Memory B cell (primary cell): ENCODE results near the gene RABGGTA.
A peak's percentile ranks its signal among the peaks of the same experiment; 100 is the strongest.

Experiments used
- ATAC-seq: fragments of 150-1000 bp; cut with Tn5 transposase; 2 replicates; pipeline ENCODE4 v1.10.0; 2021; ENCODE audit warnings: low read depth, mild to moderate bottlenecking, moderate library complexity
- DNase-seq, 2 donors: peaks; one replicate each; pipeline ENCODE4 v3.0.0; 2022; ENCODE audit warnings: low spot score in 2 of 2
- H3K27ac Mint-ChIP-seq: one replicate; pipeline ENCODE4 v1.8.0; 2022; ENCODE audit warnings: mild to moderate bottlenecking, moderate library complexity, mixed read lengths
- H3K27me3 Mint-ChIP-seq: one replicate; pipeline ENCODE4 v1.8.0; 2022; ENCODE audit warnings: mixed read lengths
- H3K36me3 Mint-ChIP-seq: one replicate; pipeline ENCODE4 v1.8.0; 2022; ENCODE audit warnings: mild to moderate bottlenecking, mixed read lengths
- H3K4me1 Mint-ChIP-seq: one replicate; pipeline ENCODE4 v1.8.0; 2022; ENCODE audit warnings: mixed read lengths
- H3K4me3 Mint-ChIP-seq: one replicate; pipeline ENCODE4 v1.8.0; 2022; ENCODE audit warnings: mild to moderate bottlenecking, moderate library complexity, mixed read lengths
- H3K9me3 Mint-ChIP-seq: one replicate; pipeline ENCODE4 v1.8.0; 2022; ENCODE audit warnings: mixed read lengths

The RABGGTA gene

GRCh38 chr14:24293525-24293924, 22.1 kb upstream of the RABGGTA start:
- ATAC-seq (no peak), DNase-seq (no peak)
- peaks cover 32% of the 10 kb centered on the region for H3K36me3 Mint-ChIP-seq
- no peaks in the 10 kb centered on the region for H3K9me3 Mint-ChIP-seq
- H3K4me1 Mint-ChIP-seq, result peaks cover 26% of the 10 kb centered on the region
- no peak overlapping the region for H3K4me3 Mint-ChIP-seq
- H3K27ac Mint-ChIP-seq, result no peak overlapping the region
- H3K27me3 Mint-ChIP-seq, result no peaks in the 10 kb centered on the region

DNA sequence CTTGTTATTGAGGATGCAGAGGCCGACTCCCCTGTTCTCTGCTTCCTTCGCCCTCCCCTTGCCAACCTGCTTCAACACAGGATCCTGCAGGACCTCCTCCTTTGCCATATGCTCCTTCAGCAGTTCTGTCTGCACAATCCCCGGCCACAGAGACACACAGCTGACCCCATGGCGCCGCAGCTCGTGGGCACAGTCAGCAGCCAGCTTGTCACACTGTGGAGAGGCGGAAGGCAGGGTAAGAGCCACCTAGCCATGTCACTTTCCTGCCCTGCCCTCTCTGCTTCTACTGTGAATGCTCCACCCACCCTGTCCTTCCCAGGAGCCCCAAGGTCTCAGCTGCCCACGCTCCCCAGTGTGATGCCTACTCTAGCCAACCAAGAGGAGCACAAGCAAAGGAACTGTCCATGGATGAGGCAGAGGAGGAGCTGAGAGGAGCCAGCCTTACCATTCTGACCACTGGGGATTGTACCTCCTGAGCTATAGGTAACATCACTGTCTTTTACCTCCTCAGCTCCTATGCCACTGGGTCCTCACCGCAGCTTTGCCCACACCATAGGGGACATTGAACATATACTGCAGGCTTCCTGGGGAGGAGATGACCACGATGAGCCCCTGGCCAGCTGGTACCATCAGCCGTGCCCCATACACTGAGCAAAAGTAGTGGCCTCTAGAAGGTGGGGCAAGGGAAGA, 20.9 kb upstream of the RABGGTA start:
- Mint-ChIP-seq H3K9me3 (no peaks in the 10 kb centered on the region), H3K27me3 (no peaks in the 10 kb centered on the region), H3K4me1 (peaks cover 19% of the 10 kb centered on the region), H3K27ac (no peak overlapping the region), H3K4me3 (no peak overlapping the region), H3K36me3 (peaks cover 32% of the 10 kb centered on the region)
- ATAC-seq (no peak), DNase-seq (no peak)

- no peaks in the 10 kb centered on the region for H3K27me3 Mint-ChIP-seq
- no peak for DNase-seq
- H3K27ac Mint-ChIP-seq, result no peak overlapping the region
- H3K9me3 Mint-ChIP-seq, result no peaks in the 10 kb centered on the region
- ATAC-seq, result no peak
- peaks cover 31% of the 10 kb centered on the region for H3K36me3 Mint-ChIP-seq
- no peak overlapping the region for H3K4me3 Mint-ChIP-seq
- peaks cover 12% of the 10 kb centered on the region for H3K4me1 Mint-ChIP-seq
Measured at GRCh38 chr14:24291446-24292117, 20.2 kb upstream of the RABGGTA start.

DNA sequence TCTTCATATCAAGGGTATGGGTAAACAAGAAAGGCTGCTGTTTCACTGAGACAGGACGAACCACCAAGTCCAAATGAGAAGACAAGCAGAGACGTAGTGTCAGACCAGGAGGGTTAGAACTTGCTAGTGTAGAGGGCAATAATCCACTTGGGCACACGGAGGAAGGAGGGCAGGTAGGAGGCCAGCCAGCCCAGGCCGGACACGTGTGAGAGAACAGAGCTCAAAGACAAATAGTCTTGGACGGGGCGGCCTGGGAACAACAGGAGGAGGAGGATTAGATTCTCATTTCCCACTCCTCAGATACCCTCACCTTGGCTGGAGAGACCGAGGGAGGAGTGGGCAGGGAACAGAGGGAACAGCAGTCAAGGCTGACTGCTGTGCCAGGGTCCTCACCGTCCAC, 19.3 kb upstream of the RABGGTA start:
- Mint-ChIP-seq H3K27me3 (no peaks in the 10 kb centered on the region), H3K9me3 (no peaks in the 10 kb centered on the region), H3K4me3 (no peak overlapping the region), H3K36me3 (peaks cover 23% of the 10 kb centered on the region), H3K27ac (peak overlapping the region; percentile 68), H3K4me1 (peaks cover 7% of the 10 kb centered on the region)
- DNase-seq, result no peak
- no peak for ATAC-seq

DNA sequence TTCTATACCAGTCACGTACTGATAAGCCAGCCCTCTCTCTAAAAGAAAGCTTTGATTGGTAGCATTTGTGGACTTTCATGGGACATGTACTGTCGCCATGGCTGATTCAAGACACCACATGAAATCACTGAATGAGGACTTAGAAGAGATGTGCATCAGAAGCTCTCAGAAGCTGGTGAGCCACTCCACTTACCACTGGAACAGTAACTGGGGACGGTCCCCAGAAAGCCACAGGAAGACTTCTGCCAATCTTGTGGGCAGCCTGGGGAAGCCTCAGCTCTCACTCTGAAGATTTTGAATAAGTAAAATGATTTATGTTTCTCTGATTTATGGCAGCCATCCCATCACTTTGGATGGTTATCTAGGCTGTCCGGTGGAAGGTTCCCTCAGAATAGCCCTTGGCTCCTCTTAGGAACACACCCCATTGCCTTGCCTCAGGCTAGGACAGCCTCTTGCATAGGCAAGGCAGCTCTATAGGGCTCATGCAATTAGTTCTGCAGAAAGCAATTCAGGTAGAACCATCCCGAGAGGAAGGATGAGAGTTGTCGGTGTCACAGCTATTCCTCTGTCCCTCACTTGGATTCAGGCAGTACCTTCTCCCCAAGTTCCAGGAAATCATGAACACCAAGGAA, 18.4 kb upstream of the RABGGTA start:
- no peaks in the 10 kb centered on the region for H3K9me3 Mint-ChIP-seq
- no peaks in the 10 kb centered on the region for H3K27me3 Mint-ChIP-seq
- ATAC-seq (peak; percentile 80), DNase-seq (no peak)
- H3K27ac Mint-ChIP-seq, result no peak overlapping the region
- H3K4me3 Mint-ChIP-seq, result no peak overlapping the region
- H3K4me1 Mint-ChIP-seq, result peaks cover 7% of the 10 kb centered on the region
- peaks cover 19% of the 10 kb centered on the region for H3K36me3 Mint-ChIP-seq

GRCh38 chr14:24286996-24287395, 15.6 kb upstream of the RABGGTA start:
- no peaks in the 10 kb centered on the region for H3K27me3 Mint-ChIP-seq
- no peak overlapping the region for H3K27ac Mint-ChIP-seq
- DNase-seq, result no peak
- H3K4me3 Mint-ChIP-seq, result no peak overlapping the region
- peaks cover 11% of the 10 kb centered on the region for H3K36me3 Mint-ChIP-seq
- H3K9me3 Mint-ChIP-seq, result no peaks in the 10 kb centered on the region
- no peak for ATAC-seq
- H3K4me1 Mint-ChIP-seq, result peaks cover 11% of the 10 kb centered on the region

DNA sequence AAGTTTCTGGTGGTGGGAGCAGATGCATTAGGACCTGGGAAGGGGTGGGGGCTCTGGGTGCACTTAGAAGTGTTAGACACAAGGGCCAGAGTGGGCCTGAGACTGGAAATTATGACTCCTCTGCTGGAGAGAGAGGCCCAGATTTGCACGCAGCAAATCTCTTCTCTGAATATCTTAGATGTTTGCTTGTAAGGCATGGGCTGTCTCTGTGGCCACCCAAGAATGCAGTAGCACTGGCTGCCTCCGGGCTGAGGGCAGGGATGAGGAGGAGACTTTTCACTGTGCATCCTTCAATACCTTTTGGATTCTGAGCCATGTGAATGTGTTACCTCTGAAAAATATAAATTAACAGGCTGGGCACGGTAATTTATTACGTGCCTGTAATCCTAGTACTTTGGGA, 14.0 kb upstream of the RABGGTA start:
- no peaks in the 10 kb centered on the region for H3K9me3 Mint-ChIP-seq
- no peak for ATAC-seq
- no peak for DNase-seq
- peaks cover under 1% of the 10 kb centered on the region for H3K36me3 Mint-ChIP-seq
- H3K27ac Mint-ChIP-seq, result no peak overlapping the region
- no peaks in the 10 kb centered on the region for H3K27me3 Mint-ChIP-seq
- peaks cover 19% of the 10 kb centered on the region for H3K4me1 Mint-ChIP-seq
- no peak overlapping the region for H3K4me3 Mint-ChIP-seq

DNA sequence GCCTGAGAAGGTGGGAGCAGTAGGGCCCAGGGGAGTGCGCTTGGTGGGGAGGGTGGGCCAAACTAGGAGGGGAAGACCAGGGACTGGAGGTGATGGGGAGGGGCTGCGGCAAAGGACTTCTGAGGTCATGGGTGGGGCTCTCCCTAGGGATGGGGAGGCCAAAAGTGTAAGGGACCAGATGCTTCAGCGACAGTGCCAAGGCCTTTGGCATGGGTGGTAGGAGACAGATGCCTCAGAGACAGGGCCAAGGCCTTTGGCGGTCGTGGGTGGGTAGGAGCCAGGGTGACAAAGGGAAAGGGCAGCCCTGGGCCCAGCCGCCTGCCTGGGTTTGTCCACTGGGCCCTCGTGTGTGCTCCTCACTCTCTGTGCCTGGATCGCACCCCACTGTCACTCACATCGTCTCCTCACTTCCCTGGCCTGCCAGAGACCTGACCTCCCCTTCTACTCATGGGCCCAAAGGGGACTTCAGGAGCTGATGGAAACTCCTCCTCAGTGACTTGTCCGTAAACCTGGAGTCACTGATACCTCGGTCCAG, 13.2 kb upstream of the RABGGTA start:
- ATAC-seq, result no peak
- peaks cover 25% of the 10 kb centered on the region for H3K4me1 Mint-ChIP-seq

DNA sequence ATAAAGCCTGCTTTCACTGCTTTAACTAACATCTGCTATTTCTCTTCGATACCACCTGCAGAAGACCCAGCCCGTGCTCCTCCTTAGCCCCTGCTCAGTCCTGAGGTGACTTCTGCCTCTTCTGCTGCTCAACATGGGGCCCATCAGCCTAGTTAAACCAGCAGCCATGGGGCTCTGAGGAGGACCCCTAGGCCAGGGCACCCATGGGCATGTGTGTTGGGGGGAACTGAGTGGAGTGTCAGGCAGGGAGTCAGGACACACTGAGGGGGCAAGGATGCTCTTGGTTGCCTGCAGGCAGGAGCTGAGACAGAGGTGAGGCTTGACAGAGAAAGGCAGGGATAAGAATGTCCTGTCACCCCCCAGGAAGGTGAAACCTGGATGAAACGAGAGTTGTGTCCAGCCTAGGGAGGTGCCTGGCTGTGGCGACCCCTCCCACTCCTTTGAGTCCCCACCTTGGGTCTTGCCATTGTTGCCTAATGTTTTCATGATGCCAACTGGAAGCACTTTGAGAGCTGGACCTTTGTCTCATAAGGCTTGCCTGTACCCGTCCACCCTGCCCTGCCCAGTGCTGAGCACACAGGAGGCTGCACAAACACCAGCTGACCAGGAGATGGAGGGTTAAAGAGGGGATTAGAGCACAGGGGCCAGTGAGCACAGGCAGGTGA, 12.5 kb upstream of the RABGGTA start:
- H3K4me1 Mint-ChIP-seq, result peaks cover 30% of the 10 kb centered on the region
- no peak overlapping the region for H3K27ac Mint-ChIP-seq
- no peak overlapping the region for H3K4me3 Mint-ChIP-seq
- ATAC-seq (no peak), DNase-seq (no peak)
- no peaks in the 10 kb centered on the region for H3K27me3 Mint-ChIP-seq
- no peaks in the 10 kb centered on the region for H3K9me3 Mint-ChIP-seq
- H3K36me3 Mint-ChIP-seq, result no peaks in the 10 kb centered on the region

More for the DNA sequence above, 13.2 kb upstream of the RABGGTA start:
- Mint-ChIP-seq H3K36me3 (no peaks in the 10 kb centered on the region), H3K4me3 (no peak overlapping the region), H3K27ac (no peak overlapping the region), H3K9me3 (no peaks in the 10 kb centered on the region), H3K27me3 (no peaks in the 10 kb centered on the region)
- no peak for DNase-seq

DNA sequence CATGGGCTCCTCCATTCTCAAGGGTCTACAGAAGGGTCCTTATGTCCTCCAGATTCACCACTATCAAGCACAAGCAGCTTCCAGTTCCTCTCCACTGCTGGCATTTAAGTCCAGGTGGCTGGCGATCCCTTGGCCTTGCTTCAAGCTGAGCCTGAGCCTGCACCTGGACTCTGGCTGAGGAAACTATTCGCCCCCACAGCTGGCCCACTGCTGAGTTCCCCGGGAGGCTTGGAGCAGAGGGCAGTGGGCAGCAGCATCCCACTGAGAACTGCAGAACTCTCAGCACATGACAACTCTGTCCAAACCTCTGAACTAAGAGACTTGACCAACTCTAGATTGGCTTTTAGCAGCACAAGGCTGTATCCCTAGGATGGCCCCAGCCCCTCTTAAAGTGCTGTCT, 11.3 kb upstream of the RABGGTA start:
- Mint-ChIP-seq H3K4me1 (peaks cover 42% of the 10 kb centered on the region), H3K36me3 (peaks cover 3% of the 10 kb centered on the region), H3K27me3 (no peaks in the 10 kb centered on the region), H3K9me3 (peaks cover 6% of the 10 kb centered on the region), H3K27ac (peak overlapping the region; percentile 98), H3K4me3 (no peak overlapping the region)
- no peak for DNase-seq
- ATAC-seq, result no peak

DNA sequence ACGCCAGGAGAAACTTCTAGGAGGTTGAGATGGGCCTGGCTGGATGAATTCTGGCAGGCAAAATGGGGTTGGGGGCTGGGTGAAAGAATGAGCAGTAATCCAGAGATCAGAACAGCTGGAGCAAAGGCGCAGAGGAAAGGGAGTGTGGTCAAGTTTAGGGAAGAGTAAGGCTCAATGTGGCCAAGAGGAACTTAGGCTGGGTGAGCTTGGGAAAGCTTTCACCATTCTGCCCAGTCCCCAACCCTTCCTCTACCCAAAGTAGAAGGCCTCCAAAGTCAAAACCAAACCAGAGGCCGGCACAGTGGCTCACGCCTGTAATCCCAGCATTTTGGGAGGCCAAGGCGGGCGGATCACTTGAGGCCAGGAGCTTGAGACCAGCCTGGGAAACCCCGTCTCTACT, 10.2 kb upstream of the RABGGTA start:
- H3K9me3 Mint-ChIP-seq, result peaks cover 6% of the 10 kb centered on the region
- no peaks in the 10 kb centered on the region for H3K27me3 Mint-ChIP-seq
- no peak for DNase-seq
- ATAC-seq, result no peak
- H3K27ac Mint-ChIP-seq, result peak overlapping the region; percentile 98
- H3K4me1 Mint-ChIP-seq, result peaks cover 52% of the 10 kb centered on the region
- H3K36me3 Mint-ChIP-seq, result peaks cover 3% of the 10 kb centered on the region
- no peak overlapping the region for H3K4me3 Mint-ChIP-seq

GRCh38 chr14:24280797-24281460, 9.5 kb upstream of the RABGGTA start:
- DNase-seq, result no peak
- ATAC-seq, result no peak
- peaks cover 6% of the 10 kb centered on the region for H3K9me3 Mint-ChIP-seq
- peak overlapping the region; percentile 98 for H3K27ac Mint-ChIP-seq
- peaks cover 3% of the 10 kb centered on the region for H3K36me3 Mint-ChIP-seq
- no peak overlapping the region for H3K4me3 Mint-ChIP-seq
- H3K4me1 Mint-ChIP-seq, result peaks cover 52% of the 10 kb centered on the region
- H3K27me3 Mint-ChIP-seq, result no peaks in the 10 kb centered on the region

GRCh38 chr14:24279301-24280186, 8.1 kb upstream of the RABGGTA start:
- H3K36me3 Mint-ChIP-seq, result peaks cover 3% of the 10 kb centered on the region
- peaks cover 52% of the 10 kb centered on the region for H3K4me1 Mint-ChIP-seq
- H3K27ac Mint-ChIP-seq, result peak overlapping the region; percentile 98
- DNase-seq (peak; percentile 51 to 64), ATAC-seq (peak; percentile 86)
- peaks cover 6% of the 10 kb centered on the region for H3K9me3 Mint-ChIP-seq
- H3K27me3 Mint-ChIP-seq, result no peaks in the 10 kb centered on the region
- H3K4me3 Mint-ChIP-seq, result no peak overlapping the region
